Renal cortex interstitium (tissue), 11 donors: Measurements from ENCODE around the gene TRIM46. TPM values are rescaled to one million over a fixed set of nuclear protein-coding genes. Genes with fewer than 3 reads are reported as not detected.

ENCODE experiments used
- DNase-seq, 11 donors: peaks; one replicate each; pipeline ENCODE4 v3.0.0-alpha.2; 2013; ENCODE audit warnings: low read depth in 9 of 11, low spot score in 4 of 11; ENCODE audit errors: extremely low read depth in 1 of 11
- polyA plus RNA-seq, 3 donors: library from polyadenylated mRNA; unstranded; fragments of 120-200 nt; gene quantifications; one replicate each; pipeline ENCODE4 v1.2.1, GENCODE V29; 2013; ENCODE audit not compliant: insufficient read length in 3 of 3

Gene TRIM46
- polyA plus RNA-seq, 3 donors = 3.2 to 5.7 (median 4.0) TPM

DNA sequence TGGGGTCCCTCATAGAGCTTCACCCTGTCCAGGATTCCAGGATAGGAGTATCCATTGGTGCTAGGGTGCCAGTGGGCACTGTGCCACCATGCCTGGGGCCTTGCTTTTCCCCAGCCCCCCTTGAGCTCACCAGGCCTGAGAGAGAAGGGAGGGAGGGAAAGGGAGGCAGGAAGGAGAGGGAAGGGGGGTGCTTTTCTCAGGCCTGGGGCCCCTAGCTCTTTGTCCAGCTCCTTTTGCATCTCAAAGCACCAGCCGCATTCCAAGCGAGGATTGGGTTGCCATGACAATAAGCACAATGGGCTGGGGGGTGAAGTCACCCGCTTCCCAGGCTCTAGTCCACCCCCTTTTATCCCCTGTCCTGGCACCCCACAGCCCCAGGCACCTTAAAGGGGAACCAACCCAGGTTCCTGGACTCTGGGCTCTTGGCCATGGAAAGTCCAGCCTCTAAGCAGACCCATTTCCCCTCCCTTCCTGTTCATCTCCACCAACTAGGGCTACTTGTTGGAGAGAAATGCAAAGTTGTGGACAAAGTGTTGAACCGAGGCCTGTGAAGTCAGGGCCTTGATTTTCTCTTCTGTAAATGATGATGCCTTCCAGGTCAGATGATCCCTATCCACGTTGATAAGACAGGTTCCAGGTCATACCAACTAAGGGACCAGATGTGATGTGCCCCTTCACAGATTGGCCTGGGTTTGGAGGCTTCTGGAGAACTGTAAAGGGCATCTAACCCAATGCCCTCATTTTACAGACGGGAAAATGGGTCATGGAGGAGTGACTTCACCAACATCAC is 22.6 kb downstream of the TRIM46 start:
- DNase-seq = no peak

DNA sequence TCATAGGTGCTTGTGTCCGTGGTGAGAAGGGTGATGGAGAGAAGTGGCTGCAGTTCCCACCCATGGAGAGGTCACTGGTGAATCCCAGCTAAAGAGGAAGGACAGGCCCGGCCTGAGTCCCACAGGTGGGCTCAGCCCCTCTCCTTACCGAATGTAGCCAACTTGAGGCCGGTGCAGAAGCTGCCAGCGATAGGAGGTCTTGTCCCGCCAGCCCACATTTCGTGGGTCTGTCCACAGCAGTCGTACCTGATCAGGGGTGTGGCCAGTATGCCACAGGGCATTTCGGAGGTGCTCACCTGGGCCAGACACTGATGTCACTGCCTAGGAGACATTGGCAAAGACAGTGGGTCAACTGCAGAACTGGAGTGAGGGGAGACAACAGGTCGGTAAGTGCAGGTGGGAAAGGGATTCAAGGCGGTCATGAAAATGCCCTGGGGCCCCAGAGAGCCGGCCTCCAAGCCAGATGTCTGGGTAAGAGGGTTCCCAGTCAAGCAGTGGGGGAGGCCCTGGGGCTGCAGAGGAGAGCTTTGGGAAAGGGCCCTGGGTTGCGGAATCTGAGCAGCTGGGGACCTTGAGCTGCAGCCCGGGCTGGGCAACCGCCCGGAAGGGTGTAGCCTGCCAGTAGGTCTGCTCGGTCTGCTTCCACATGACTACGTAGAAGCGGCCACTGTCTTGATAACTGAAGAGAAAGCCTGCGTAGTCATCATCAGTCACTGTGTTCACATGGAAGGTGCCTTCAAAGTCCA is 23.4 kb downstream of the TRIM46 start:
- DNase-seq = no peak

GRCh38 chr1:155197901-155198546 is 24.4 kb downstream of the TRIM46 start:
- no peak for DNase-seq

DNA sequence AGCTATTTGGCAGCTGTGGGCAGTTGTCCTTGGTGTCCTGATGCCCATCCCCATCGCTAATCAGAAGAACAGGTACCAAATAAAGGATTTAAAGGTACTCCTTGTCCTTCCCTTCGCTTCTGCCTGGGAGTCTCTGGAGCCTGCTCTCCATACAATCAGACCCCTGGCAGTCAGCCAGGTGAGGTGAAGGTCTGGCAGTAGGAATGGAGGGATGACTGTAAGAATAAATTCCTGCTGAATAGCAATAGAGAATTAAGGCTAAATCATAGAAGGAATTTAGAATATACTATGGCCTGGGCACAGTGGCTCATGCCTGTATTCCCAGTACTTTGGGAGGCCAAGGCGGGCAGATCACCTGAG is 24.9 kb downstream of the TRIM46 start:
- DNase-seq = no peak

GRCh38 chr1:155199792-155200191 is 26.1 kb downstream of the TRIM46 start:
- DNase-seq = no peak

DNA sequence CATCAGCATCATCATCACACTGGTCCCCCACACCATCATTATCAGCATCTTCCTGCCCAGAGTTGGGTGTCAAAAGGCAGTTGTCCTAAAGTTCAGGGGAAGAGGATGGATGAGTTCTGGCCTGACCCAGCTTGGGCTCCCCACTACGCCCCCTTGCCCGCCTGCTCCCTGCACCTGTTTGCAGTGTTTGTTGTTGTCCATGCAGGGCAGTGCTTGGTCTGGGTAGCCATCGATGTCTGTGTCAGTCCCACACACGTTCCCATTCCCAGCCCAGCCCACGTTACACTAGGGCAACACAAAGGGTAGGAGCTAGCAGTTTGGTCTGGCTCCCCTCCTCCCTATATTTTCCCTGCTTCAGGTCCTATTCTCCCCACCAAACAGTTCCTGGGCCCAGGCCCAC is 27.3 kb downstream of the TRIM46 start:
- no peak for DNase-seq

- DNase-seq = no peak
Observed at GRCh38 chr1:155202198-155202597, 28.5 kb downstream of the TRIM46 start.

DNA sequence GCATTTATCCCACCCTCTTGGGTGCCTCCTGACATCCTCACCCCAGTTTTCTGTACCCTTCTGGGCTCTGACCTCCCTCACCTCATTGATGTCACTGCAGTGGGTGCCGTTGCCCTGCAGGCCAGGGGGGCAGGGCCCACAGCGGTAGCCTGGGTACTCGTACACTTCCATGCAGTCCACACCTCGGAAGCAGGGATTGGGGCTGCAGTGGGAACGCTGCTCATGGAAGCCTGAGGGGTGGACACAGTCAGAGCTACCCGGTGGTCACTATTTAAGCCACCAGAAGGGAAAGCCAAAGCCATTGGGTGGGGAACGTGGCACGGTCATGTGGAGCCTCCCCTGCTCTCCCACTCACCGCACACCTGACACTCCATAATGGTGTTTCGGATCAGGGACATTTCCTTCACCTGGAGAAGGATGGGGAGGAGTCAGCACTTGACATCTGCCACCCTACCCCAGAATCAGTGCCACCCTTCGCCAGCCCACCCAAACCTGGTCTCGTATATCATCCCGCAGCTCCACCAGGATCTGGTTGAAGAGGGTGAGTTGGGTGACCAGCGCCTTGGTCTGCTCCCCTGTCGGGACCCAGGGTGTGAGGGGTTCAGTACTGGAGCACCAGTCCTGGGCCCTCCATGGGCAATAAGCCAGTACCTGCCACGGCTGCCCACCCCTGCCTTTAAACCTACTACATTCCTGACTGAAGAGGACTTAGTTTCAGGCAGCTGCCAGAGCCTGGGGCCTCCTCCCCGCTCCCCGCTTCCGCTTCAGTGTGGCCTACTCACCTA is 29.3 kb downstream of the TRIM46 start:
- DNase-seq = no peak

GRCh38 chr1:155205035-155205434 is 31.4 kb downstream of the TRIM46 start:
- DNase-seq = no peak

GRCh38 chr1:155205969-155206593 is 32.4 kb downstream of the TRIM46 start:
- DNase-seq = no peak

GRCh38 chr1:155206891-155207805 is 33.5 kb downstream of the TRIM46 start:
- DNase-seq = peak in 6 of 11 donors; percentile 64 to 78 (median 72)

- DNase-seq = no peak
Observed at GRCh38 chr1:155207806-155208540, 34.3 kb downstream of the TRIM46 start, which contains the start of gene THBS3. Gene THBS3, minus strand, starts transcription at chr1:155207897. Its CDS starts 21 bp downstream, at chr1:155207876.

- DNase-seq = peak in 8 of 11 donors; percentile 81 to 89 (median 84)
Observed at GRCh38 chr1:155208541-155209311, 35.1 kb downstream of the TRIM46 start, which contains the start of gene MTX1. Gene MTX1, plus strand, starts transcription at chr1:155208695. Its CDS starts 110 bp downstream, at chr1:155208805.

- DNase-seq = no peak
Observed at GRCh38 chr1:155209312-155209721, 35.7 kb downstream of the TRIM46 start.

- DNase-seq = no peak
Observed at GRCh38 chr1:155210314-155211104, 36.9 kb downstream of the TRIM46 start.
